ENCODE data around the gene PCDHGC3.
A peak's percentile ranks its signal among the peaks of the same experiment; 100 is the strongest.

PCDHGC3 gene

GRCh38 chr5:141508440-141508797 is 32.7 kb downstream of the PCDHGC3 start:
- no peak for DNase-seq (ENCODE audit: low spot score)

GRCh38 chr5:141508798-141509611 is 33.2 kb downstream of the PCDHGC3 start:
- peak; percentile 52 for DNase-seq (ENCODE audit: low spot score)

- DNase-seq (ENCODE audit: low spot score), result no peak
Observed at GRCh38 chr5:141510160-141510559, 34.4 kb downstream of the PCDHGC3 start.

- no peak for DNase-seq (ENCODE audit: low spot score)
Observed at GRCh38 chr5:141510850-141511601, 35.3 kb downstream of the PCDHGC3 start.

- no peak for DNase-seq (ENCODE audit: low spot score)
Observed at GRCh38 chr5:141511771-141512325, 36.1 kb downstream of the PCDHGC3 start.

GRCh38 chr5:141512390-141512910 is 36.7 kb downstream of the PCDHGC3 start:
- DNase-seq (ENCODE audit: low spot score), result peak; percentile 82

- peak; percentile 68 for DNase-seq (ENCODE audit: low spot score)
Observed at GRCh38 chr5:141512911-141513626, 37.3 kb downstream of the PCDHGC3 start.

GRCh38 chr5:141513627-141514329 is 38.0 kb downstream of the PCDHGC3 start:
- DNase-seq (ENCODE audit: low spot score), result peak; percentile 93

GRCh38 chr5:141514330-141515133 is 38.8 kb downstream of the PCDHGC3 start:
- DNase-seq (ENCODE audit: low spot score), result peak; percentile 71

GRCh38 chr5:141515141-141515540 is 39.4 kb downstream of the PCDHGC3 start:
- no peak for DNase-seq (ENCODE audit: low spot score)

- DNase-seq (ENCODE audit: low spot score), result no peak
Observed at GRCh38 chr5:141515946-141516671, 40.3 kb downstream of the PCDHGC3 start.

GRCh38 chr5:141516672-141517025 is 40.9 kb downstream of the PCDHGC3 start:
- DNase-seq (ENCODE audit: low spot score), result no peak

GRCh38 chr5:141517312-141517711 is 41.5 kb downstream of the PCDHGC3 start:
- DNase-seq (ENCODE audit: low spot score), result no peak

GRCh38 chr5:141517880-141518617 is 42.3 kb downstream of the PCDHGC3 start:
- no peak for DNase-seq (ENCODE audit: low spot score)

- DNase-seq (ENCODE audit: low spot score), result no peak
Observed at GRCh38 chr5:141518618-141519015, 42.9 kb downstream of the PCDHGC3 start.

GRCh38 chr5:141519605-141520565 is 44.1 kb downstream of the PCDHGC3 start:
- no peak for DNase-seq (ENCODE audit: low spot score)

- no peak for DNase-seq (ENCODE audit: low spot score)
Observed at GRCh38 chr5:141521244-141521781, 45.5 kb downstream of the PCDHGC3 start.

GRCh38 chr5:141522301-141522700 is 46.5 kb downstream of the PCDHGC3 start:
- no peak for DNase-seq (ENCODE audit: low spot score)

All from cerebellar cortex (tissue), 1 donor.